ENCODE measurements around the gene ZC3H6.
"Not testable (repeated sequence)": the region's sequence is repeated elsewhere in the genome, so short reads cannot be mapped to it uniquely, and the experiment has no call there.

The ZC3H6 gene

GRCh38 chr2:112345030-112346027, 69.9 kb downstream of the ZC3H6 start:
- no peaks in the 10 kb centered on the region for H3F3A ChIP-seq (ENCODE audit: insufficient read depth)
- no peak overlapping the region for H3K27ac ChIP-seq (ENCODE audit: low read depth, low read length)
- no peak overlapping the region for H3K4me3 ChIP-seq (ENCODE audit: insufficient read depth, low read length, poor library complexity, severe bottlenecking)
- no peaks in the 10 kb centered on the region for H3K27me3 ChIP-seq (ENCODE audit: low read length)
- no peaks in the 10 kb centered on the region for H3K79me2 ChIP-seq (ENCODE audit: insufficient read depth, low read length)
- H3K9me2 ChIP-seq (replicated peaks; ENCODE audit: insufficient read depth, low read length) = no peaks in the 10 kb centered on the region
- no peak overlapping the region for H2AFZ ChIP-seq (ENCODE audit: low read depth, low read length, severe bottlenecking)
- H3K9ac ChIP-seq (ENCODE audit: low read length) = no peak overlapping the region
- TF ChIP-seq, protein P1, sequence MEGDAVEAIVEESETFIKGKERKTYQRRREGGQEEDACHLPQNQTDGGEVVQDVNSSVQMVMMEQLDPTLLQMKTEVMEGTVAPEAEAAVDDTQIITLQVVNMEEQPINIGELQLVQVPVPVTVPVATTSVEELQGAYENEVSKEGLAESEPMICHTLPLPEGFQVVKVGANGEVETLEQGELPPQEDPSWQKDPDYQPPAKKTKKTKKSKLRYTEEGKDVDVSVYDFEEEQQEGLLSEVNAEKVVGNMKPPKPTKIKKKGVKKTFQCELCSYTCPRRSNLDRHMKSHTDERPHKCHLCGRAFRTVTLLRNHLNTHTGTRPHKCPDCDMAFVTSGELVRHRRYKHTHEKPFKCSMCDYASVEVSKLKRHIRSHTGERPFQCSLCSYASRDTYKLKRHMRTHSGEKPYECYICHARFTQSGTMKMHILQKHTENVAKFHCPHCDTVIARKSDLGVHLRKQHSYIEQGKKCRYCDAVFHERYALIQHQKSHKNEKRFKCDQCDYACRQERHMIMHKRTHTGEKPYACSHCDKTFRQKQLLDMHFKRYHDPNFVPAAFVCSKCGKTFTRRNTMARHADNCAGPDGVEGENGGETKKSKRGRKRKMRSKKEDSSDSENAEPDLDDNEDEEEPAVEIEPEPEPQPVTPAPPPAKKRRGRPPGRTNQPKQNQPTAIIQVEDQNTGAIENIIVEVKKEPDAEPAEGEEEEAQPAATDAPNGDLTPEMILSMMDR (IDR thresholded peaks at IDR 0.05; ENCODE audit: insufficient read depth, low read length, poor library complexity, severe bottlenecking) = no peak
- no peak for TF ChIP-seq EZH2phosphoT487 (conservative IDR thresholded peaks at IDR 0.05; ENCODE audit: low read length)
- no peak overlapping the region for H3K4me2 ChIP-seq (ENCODE audit: low read depth, low read length, poor library complexity, severe bottlenecking)
- no peaks in the 10 kb centered on the region for H3K9me3 ChIP-seq (ENCODE audit: insufficient read depth, low read length)
- H4K20me1 ChIP-seq (ENCODE audit: low read depth, low read length) = no peaks in the 10 kb centered on the region
- H3K36me3 ChIP-seq (ENCODE audit: low read length) = no peaks in the 10 kb centered on the region

- H2AFZ ChIP-seq (ENCODE audit: low read depth, low read length, severe bottlenecking) = peak overlapping the region; percentile 68
- not testable (repeated sequence) for H3K9me2 ChIP-seq (replicated peaks; ENCODE audit: insufficient read depth, low read length); H3K27ac ChIP-seq (ENCODE audit: low read depth, low read length); H3K27me3 ChIP-seq (ENCODE audit: low read length); H3K9ac ChIP-seq (ENCODE audit: low read length); H3K9me3 ChIP-seq (ENCODE audit: insufficient read depth, low read length); H3F3A ChIP-seq (ENCODE audit: insufficient read depth); H3K79me2 ChIP-seq (ENCODE audit: insufficient read depth, low read length); H3K36me3 ChIP-seq (ENCODE audit: low read length); H3K4me2 ChIP-seq (ENCODE audit: low read depth, low read length, poor library complexity, severe bottlenecking); H3K4me3 ChIP-seq (ENCODE audit: insufficient read depth, low read length, poor library complexity, severe bottlenecking); H4K20me1 ChIP-seq (ENCODE audit: low read depth, low read length)
Observed at GRCh38 chr2:112352292-112352691, 76.9 kb downstream of the ZC3H6 start.

DNA sequence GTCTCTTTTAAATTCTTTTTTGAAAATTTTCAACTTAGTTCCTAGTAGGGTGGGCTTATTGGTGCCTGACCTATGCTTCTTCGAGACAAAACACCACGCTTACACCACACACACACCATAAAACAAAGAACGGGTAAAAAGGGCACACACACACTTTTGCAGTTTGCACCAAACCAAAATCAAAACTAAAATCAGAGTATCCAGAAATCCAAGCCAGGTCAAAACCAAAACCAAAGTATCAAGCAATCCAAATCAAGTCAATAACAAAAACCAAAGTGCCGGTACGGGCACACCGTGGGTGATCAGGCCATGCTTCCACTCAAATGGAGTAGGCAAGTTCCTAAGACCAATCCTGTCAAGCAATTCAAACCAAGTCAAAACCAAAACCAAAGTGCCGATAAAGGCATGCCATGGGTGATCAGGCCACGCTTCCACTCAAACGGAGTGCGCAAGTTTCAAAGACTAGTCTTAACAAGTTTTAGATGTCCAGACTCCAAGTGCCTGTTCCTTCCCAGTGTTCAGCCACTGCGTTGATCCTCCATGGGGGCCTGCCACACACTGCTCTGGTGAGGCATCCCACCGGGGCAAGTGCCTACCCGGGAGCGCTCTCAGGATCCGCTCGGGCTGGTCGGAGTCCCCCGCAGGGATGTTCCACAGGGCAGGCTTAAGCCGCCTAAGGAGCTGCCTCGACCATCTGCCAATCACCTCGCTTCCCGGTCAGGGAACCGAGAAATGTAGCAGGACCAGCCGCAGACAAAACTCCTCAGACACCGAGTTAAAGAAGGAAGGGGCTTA, 77.6 kb downstream of the ZC3H6 start:
- not testable (repeated sequence) for H3F3A ChIP-seq (ENCODE audit: insufficient read depth); H3K4me2 ChIP-seq (ENCODE audit: low read depth, low read length, poor library complexity, severe bottlenecking); H3K36me3 ChIP-seq (ENCODE audit: low read length); H3K27ac ChIP-seq (ENCODE audit: low read depth, low read length); H3K9me3 ChIP-seq (ENCODE audit: insufficient read depth, low read length); H3K79me2 ChIP-seq (ENCODE audit: insufficient read depth, low read length); H3K27me3 ChIP-seq (ENCODE audit: low read length); H3K9me2 ChIP-seq (replicated peaks; ENCODE audit: insufficient read depth, low read length); H3K4me3 ChIP-seq (ENCODE audit: insufficient read depth, low read length, poor library complexity, severe bottlenecking); H3K9ac ChIP-seq (ENCODE audit: low read length); H4K20me1 ChIP-seq (ENCODE audit: low read depth, low read length)
- peak overlapping the region; percentile 68 for H2AFZ ChIP-seq (ENCODE audit: low read depth, low read length, severe bottlenecking)

- not testable (repeated sequence) for H2AFZ ChIP-seq (ENCODE audit: low read depth, low read length, severe bottlenecking); H3F3A ChIP-seq (ENCODE audit: insufficient read depth); H3K79me2 ChIP-seq (ENCODE audit: insufficient read depth, low read length); H3K9ac ChIP-seq (ENCODE audit: low read length); H3K27me3 ChIP-seq (ENCODE audit: low read length); H3K4me2 ChIP-seq (ENCODE audit: low read depth, low read length, poor library complexity, severe bottlenecking); H3K9me2 ChIP-seq (replicated peaks; ENCODE audit: insufficient read depth, low read length); H3K36me3 ChIP-seq (ENCODE audit: low read length); H3K4me3 ChIP-seq (ENCODE audit: insufficient read depth, low read length, poor library complexity, severe bottlenecking); H4K20me1 ChIP-seq (ENCODE audit: low read depth, low read length); H3K27ac ChIP-seq (ENCODE audit: low read depth, low read length); H3K9me3 ChIP-seq (ENCODE audit: insufficient read depth, low read length)
Observed at GRCh38 chr2:112354335-112354734, 78.9 kb downstream of the ZC3H6 start.

DNA sequence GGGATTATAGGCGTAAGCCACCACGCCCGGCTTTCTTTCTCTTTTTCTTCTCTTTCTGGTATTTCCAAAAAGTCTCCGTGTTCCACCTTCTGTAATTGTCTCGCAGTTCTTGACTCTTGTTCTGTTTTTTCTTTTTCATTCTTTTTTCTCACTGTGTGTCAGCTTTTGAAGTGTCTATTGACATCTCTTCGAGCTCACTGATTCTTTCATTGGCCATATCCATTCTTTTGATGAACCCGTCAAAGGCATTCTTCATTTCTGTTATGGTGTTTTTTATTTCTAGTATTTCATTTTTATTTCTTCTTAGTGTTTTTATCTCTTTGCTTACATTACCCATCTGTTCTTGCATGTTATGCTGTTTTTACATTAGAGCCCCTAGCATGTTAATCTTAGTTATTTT, 84.7 kb downstream of the ZC3H6 start:
- H3K27ac ChIP-seq (ENCODE audit: low read depth, low read length); H3K27me3 ChIP-seq (ENCODE audit: low read length); H3K4me2 ChIP-seq (ENCODE audit: low read depth, low read length, poor library complexity, severe bottlenecking); H3F3A ChIP-seq (ENCODE audit: insufficient read depth); H3K4me3 ChIP-seq (ENCODE audit: insufficient read depth, low read length, poor library complexity, severe bottlenecking); H4K20me1 ChIP-seq (ENCODE audit: low read depth, low read length); H3K9me2 ChIP-seq (replicated peaks; ENCODE audit: insufficient read depth, low read length); H3K9me3 ChIP-seq (ENCODE audit: insufficient read depth, low read length); H2AFZ ChIP-seq (ENCODE audit: low read depth, low read length, severe bottlenecking); H3K9ac ChIP-seq (ENCODE audit: low read length); H3K79me2 ChIP-seq (ENCODE audit: insufficient read depth, low read length); H3K36me3 ChIP-seq (ENCODE audit: low read length): not testable (repeated sequence)
